ENCODE data around the gene HIVEP2. TPM values are rescaled to one million over a fixed set of nuclear protein-coding genes. Genes with fewer than 3 reads are reported as not detected.

HIVEP2 gene
- total RNA-seq, 1 donor from 2014 or later = 18.6 TPM

DNA sequence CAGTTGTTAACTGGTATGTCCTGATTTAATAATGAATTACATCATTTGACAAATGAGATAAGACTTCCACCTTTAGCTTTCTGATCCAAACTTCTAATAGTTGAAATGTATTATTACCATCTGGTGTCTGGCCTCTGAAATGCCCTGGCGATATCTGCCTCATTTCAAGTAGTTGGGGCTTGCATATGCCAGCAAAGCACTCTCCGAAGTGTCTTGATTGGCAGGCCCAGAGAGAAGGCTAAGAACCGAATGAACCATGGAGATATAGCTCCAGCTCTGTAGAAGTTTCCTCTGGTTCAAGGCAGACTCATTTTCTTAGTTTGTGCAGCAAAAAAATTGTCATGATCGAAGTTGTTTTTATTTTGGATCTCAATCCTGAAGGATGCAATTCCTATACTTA, 13.4 kb upstream of the HIVEP2 start:
- TF ChIP-seq, protein P1, sequence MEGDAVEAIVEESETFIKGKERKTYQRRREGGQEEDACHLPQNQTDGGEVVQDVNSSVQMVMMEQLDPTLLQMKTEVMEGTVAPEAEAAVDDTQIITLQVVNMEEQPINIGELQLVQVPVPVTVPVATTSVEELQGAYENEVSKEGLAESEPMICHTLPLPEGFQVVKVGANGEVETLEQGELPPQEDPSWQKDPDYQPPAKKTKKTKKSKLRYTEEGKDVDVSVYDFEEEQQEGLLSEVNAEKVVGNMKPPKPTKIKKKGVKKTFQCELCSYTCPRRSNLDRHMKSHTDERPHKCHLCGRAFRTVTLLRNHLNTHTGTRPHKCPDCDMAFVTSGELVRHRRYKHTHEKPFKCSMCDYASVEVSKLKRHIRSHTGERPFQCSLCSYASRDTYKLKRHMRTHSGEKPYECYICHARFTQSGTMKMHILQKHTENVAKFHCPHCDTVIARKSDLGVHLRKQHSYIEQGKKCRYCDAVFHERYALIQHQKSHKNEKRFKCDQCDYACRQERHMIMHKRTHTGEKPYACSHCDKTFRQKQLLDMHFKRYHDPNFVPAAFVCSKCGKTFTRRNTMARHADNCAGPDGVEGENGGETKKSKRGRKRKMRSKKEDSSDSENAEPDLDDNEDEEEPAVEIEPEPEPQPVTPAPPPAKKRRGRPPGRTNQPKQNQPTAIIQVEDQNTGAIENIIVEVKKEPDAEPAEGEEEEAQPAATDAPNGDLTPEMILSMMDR (IDR thresholded peaks at IDR 0.05) = no peak

DNA sequence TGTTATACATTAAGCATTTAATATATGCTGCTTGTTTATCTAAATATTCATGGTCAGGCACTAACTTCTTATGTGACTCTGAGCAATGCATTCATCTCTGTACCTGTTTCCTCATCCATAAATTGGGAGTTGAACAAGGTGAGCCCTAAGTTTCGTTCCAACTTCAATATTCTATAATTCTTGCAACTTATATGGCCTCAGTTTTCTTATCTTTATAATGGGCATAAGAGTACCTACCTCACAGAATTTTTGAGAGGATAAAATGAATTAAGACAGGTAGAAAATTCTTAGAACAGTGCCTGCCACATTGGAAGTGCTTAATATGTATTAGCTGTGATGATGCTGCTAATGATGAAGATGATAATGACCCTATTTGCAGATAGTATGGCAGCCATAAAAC, 11.8 kb upstream of the HIVEP2 start:
- intact Hi-C loops (cut with DNase I) = no loop called here
- no peak for DNase-seq
- no peak for ATAC-seq
- TF ChIP-seq, protein P1 (IDR thresholded peaks at IDR 0.05) = no peak
- Histone ChIP-seq H3K27me3 (no peaks in the 10 kb centered on the region), H3K4me1 (no peaks in the 10 kb centered on the region), H3K9me3 (no peaks in the 10 kb centered on the region), H3K27ac (no peak overlapping the region), H3K36me3 (no peaks in the 10 kb centered on the region), H3K4me3 (no peak overlapping the region)

More for the DNA sequence above, 13.4 kb upstream of the HIVEP2 start:
- no peak overlapping the region for H3K4me3 ChIP-seq
- no peak overlapping the region for H3K27ac ChIP-seq
- H3K36me3 ChIP-seq = no peaks in the 10 kb centered on the region
- H3K4me1 ChIP-seq = no peaks in the 10 kb centered on the region
- intact Hi-C loops (cut with DNase I) = no loop called here
- H3K9me3 ChIP-seq = no peaks in the 10 kb centered on the region
- DNase-seq (no peak), ATAC-seq (no peak)
- no peaks in the 10 kb centered on the region for H3K27me3 ChIP-seq

DNA sequence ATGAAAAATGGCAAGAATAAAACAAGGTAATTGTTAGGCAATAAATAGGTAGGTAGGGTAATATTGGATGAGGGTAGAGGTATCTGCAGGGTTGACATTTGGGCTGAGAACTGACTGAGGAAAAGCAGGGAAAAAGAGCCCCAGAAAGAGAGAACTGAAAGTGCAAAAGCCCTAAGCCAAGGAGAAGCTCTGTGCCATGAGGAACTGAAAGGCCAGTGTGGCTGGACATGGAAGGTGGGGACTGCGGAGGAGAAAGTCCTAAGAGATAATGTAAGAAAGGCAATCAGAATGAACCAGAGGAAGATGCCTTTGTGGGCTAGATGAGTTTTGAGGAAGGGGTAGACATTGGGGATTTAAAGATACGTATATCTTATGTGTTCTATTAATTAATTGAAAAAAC, 9.9 kb upstream of the HIVEP2 start:
- H3K4me1 ChIP-seq = no peaks in the 10 kb centered on the region
- no peaks in the 10 kb centered on the region for H3K9me3 ChIP-seq
- H3K36me3 ChIP-seq = no peaks in the 10 kb centered on the region
- ATAC-seq (peak; percentile 79), DNase-seq (no peak)
- intact Hi-C loops (cut with DNase I) = no loop called here
- no peak overlapping the region for H3K27ac ChIP-seq
- TF ChIP-seq, protein P1 (IDR thresholded peaks at IDR 0.05) = no peak
- no peaks in the 10 kb centered on the region for H3K27me3 ChIP-seq
- no peak overlapping the region for H3K4me3 ChIP-seq

DNA sequence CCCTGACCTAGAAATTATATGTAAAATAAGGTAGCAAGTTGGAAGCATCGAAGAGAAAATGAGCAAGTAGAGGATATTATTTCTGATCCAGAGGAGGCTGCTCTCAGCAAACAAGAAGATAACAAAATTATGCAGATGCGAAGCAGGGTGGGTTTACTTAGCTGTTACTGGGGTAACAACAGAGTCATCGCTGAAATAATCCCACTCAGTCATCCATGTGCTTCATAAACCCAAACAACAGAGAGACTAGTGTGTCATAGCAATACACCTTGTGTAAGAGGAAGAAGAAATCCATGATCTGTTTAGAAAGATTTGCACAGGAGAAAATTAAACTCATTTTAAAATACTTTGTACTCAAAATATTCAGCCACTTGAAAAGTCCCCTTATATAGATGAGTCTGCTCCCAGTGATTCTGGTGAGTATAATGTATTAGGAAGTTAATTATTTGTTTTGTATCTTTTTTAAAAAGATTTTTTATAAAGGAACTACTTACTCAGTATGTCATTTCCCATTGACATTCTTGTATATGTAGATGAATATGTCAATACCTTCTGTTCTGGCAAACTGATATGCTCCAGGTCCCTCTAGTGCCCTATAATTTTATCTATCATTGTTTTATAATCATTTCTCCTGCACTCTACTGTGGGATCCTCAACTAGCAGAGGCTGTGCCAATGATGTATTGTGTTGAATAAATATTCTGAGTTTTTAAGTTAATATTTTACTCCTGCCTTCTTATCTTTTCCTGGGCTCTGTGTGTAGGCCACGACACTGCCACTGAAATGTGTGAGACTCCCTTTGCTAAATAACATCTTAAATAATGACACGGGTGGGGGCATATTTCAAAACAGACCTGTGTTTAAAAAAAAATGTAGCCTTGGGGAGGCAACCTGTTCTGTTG, 8.6 kb upstream of the HIVEP2 start:
- Histone ChIP-seq H3K36me3 (no peaks in the 10 kb centered on the region), H3K4me1 (no peaks in the 10 kb centered on the region), H3K27ac (no peak overlapping the region), H3K9me3 (no peaks in the 10 kb centered on the region), H3K4me3 (no peak overlapping the region), H3K27me3 (no peaks in the 10 kb centered on the region)
- DNase-seq = no peak
- intact Hi-C loops (cut with DNase I) = no loop called here
- TF ChIP-seq, protein P1 (IDR thresholded peaks at IDR 0.05) = no peak
- no peak for ATAC-seq

DNA sequence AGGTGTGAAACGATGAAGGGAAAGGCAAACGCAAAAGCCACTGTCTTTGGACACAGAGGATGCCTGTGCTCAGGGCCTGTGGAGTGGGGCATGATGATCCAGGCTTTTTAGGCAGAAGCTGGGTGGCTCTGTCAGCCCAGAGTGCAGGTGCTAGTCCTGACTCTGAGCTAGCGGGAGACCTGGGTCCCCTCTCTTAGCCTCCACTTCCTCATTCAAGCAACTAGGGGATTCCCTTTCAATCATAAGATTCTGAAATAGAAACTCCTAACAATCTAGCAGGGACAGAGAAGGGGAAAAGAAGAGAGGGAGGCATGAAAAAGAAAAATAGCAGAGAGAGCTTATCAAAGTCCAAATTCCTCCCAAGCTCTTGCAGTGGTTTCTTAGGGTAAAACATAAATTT, 7.6 kb upstream of the HIVEP2 start:
- intact Hi-C loops (cut with DNase I) = no loop called here
- TF ChIP-seq, protein P1 (IDR thresholded peaks at IDR 0.05) = no peak
- H3K9me3 ChIP-seq = no peaks in the 10 kb centered on the region
- no peaks in the 10 kb centered on the region for H3K27me3 ChIP-seq
- H3K4me1 ChIP-seq = no peaks in the 10 kb centered on the region
- H3K36me3 ChIP-seq = no peaks in the 10 kb centered on the region
- DNase-seq = no peak
- no peak overlapping the region for H3K27ac ChIP-seq
- ATAC-seq = peak; percentile 25
- H3K4me3 ChIP-seq = no peak overlapping the region

Data from upper lobe of right lung (tissue), 1 donor.